ENCODE results near the gene PABPN1L. TPM values are rescaled to one million over a fixed set of nuclear protein-coding genes. Genes with fewer than 3 reads are reported as not detected.
A peak's percentile ranks its signal among the peaks of the same experiment; 100 is the strongest.

The PABPN1L gene
- total RNA-seq, 2 experiments from 2014 or later = not detected

DNA sequence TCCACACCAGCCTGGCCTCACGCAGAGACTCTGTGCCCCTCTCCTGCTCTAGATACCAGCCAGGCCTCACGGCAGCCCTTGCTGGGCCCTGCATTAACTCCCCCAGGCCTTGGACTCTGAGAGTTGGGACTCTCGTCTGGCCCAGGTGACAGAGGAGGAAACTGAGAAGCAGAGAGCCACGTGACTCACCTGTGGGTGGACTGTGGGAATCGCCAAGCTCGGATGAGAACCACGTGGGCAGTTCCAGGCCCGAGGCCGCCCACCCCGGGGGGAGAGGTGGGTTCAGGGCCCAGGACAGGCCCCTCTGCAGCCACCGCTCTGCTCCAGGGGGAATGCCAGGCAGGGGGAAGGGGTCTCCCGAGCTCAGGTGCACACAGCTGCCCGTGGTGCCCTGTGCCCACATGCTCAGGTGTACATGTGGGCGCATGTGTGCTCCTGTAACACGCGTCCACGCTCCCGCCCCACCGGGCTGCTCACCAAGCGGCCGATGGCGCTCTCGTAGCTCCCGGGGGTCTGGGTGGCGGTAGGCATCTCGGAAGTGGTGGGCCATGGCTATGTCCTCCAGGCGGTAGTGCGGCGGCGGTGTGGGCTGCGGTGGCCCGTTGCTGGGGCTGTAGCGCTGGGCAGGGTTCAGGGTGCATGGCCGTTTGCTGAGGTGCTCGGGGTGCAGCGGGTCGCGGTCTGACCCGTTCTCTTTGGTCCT, 18.3 kb upstream of the PABPN1L start:
- ChIA-PET POLR2A (no interaction called here), CTCF (interaction anchor here (0.7 kb wide), 1 partner anchor 21 kb away, joined by 3 read pairs; no protein-coding TSS in a partner anchor)
- DNase-seq = no peak

GRCh38 chr16:88883946-88884345, 17.5 kb upstream of the PABPN1L start:
- no peaks in the 10 kb centered on the region for H3K9me3 Mint-ChIP-seq
- CTCF ChIA-PET = no interaction called here
- no peak for DNase-seq
- no peaks in the 10 kb centered on the region for H3K36me3 Mint-ChIP-seq (ENCODE audit: low read depth)
- POLR2A ChIA-PET = no interaction called here
- H3K27ac Mint-ChIP-seq = no peak overlapping the region
- peaks cover 5% of the 10 kb centered on the region for H3K4me1 Mint-ChIP-seq
- H3K27me3 Mint-ChIP-seq = no peaks in the 10 kb centered on the region
- H3K4me3 Mint-ChIP-seq = no peak overlapping the region

More for the DNA sequence above, 18.3 kb upstream of the PABPN1L start:
- no peaks in the 10 kb centered on the region for H3K27me3 Mint-ChIP-seq
- H3K36me3 Mint-ChIP-seq (ENCODE audit: low read depth) = no peaks in the 10 kb centered on the region
- H3K4me1 Mint-ChIP-seq = peaks cover 5% of the 10 kb centered on the region
- no peak overlapping the region for H3K27ac Mint-ChIP-seq
- no peaks in the 10 kb centered on the region for H3K9me3 Mint-ChIP-seq
- H3K4me3 Mint-ChIP-seq = no peak overlapping the region

DNA sequence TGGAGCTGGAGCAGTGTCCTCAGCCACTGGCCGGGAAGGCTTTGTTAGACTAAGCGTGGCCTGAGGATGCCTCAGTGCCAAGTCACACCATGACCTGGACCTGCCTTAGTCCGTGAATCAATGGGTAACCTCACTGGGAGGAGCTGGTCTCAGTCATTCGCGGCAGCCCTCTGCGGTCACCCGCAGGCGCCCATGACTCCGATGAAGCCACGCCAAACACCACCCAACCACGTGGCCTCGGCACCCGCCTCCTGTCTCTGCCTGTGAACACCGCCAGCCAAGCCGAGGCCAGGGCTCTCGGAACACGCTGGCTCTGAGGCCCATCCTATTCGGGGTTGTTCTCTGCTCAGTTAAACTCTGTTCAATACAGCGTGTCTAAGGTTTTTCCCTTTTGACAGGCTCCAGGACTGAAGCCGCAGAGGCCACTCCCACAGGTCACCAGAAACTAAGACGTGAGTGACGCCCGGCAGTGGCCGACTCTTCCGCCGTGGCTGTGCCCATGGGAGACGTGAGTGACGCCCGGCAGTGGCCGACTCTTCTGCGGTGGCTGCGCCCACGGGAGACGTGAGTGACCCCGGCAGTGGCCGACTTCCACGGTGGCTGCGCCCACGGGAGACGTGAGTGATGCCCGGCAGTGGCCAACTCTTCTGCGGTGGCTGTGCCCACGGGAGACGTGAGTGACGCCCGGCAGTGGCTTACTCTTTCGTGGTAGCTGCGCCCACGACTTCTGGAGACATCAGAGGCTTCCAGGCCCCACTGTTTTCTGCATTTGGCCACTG, 16.8 kb upstream of the PABPN1L start:
- Mint-ChIP-seq H3K27me3 (no peaks in the 10 kb centered on the region), H3K4me3 (no peak overlapping the region), H3K9me3 (no peaks in the 10 kb centered on the region), H3K27ac (no peak overlapping the region), H3K36me3 (ENCODE audit: low read depth) (no peaks in the 10 kb centered on the region), H3K4me1 (peaks cover 5% of the 10 kb centered on the region)
- DNase-seq = no peak
- CTCF ChIA-PET = interaction anchor here (0.7 kb wide), 1 partner anchor 19 kb away, joined by 3 read pairs; no protein-coding TSS in a partner anchor
- POLR2A ChIA-PET = no interaction called here

DNA sequence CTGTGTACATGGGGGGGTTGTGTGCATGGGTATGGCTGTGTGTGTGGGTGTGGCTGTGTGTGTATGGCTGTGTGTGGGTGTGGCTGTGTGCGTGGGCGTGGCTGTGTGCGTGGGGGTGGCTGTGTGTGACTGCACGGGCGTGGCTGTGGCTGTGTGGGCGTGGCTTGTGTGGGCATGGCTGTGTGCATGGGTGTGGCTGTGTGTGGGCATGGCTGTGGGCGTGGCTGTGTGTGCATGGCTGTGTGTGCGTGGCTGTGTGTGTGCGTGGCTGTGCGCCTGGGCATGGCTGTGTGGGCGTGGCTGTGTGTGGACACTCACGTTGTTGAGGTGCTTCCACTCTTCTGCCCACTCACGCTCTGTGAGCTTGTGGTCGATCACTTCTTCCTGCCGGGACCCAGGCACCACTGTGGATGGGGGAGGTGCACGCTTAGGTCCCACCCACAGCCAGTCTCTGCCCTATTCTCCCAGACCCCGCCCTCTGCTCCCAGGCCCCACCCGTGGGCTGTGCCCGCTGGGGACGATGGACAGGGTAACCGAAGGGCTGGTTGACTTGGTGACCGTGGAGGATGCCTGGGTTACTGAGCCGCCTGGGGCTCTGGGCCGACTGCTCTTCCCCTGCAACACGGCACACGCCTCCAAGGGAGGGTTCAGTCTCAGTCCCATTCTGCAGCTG, 16.0 kb upstream of the PABPN1L start:
- CTCF ChIA-PET = interaction anchor here (0.6 to 1.2 kb wide), 4 partner anchors 9 to 316 kb away, joined by 3 to 4 read pairs (median 3); no protein-coding TSS in a partner anchor
- POLR2A ChIA-PET = no interaction called here
- Mint-ChIP-seq H3K4me1 (peaks cover 5% of the 10 kb centered on the region), H3K9me3 (no peaks in the 10 kb centered on the region), H3K27me3 (no peaks in the 10 kb centered on the region), H3K27ac (no peak overlapping the region), H3K4me3 (no peak overlapping the region), H3K36me3 (ENCODE audit: low read depth) (no peaks in the 10 kb centered on the region)
- peak; percentile 27 for DNase-seq

- Mint-ChIP-seq H3K4me3 (no peak overlapping the region), H3K27me3 (no peaks in the 10 kb centered on the region), H3K9me3 (no peaks in the 10 kb centered on the region), H3K27ac (no peak overlapping the region), H3K36me3 (ENCODE audit: low read depth) (no peaks in the 10 kb centered on the region), H3K4me1 (peaks cover 5% of the 10 kb centered on the region)
- DNase-seq = no peak
- ChIA-PET POLR2A (no interaction called here), CTCF (interaction anchor here (0.6 to 1.2 kb wide), 3 partner anchors 8 to 35 kb away, joined by 3 to 4 read pairs (median 3); no protein-coding TSS in a partner anchor)
Measured at GRCh38 chr16:88881675-88882357, 15.4 kb upstream of the PABPN1L start.

- Mint-ChIP-seq H3K36me3 (ENCODE audit: low read depth) (no peaks in the 10 kb centered on the region), H3K4me1 (peaks cover 5% of the 10 kb centered on the region), H3K4me3 (no peak overlapping the region), H3K27ac (no peak overlapping the region), H3K27me3 (no peaks in the 10 kb centered on the region), H3K9me3 (no peaks in the 10 kb centered on the region)
- no peak for DNase-seq
- ChIA-PET POLR2A (no interaction called here), CTCF (interaction anchor here (0.6 to 1.2 kb wide), 2 partner anchors 9 to 36 kb away, joined by 3 to 4 read pairs; no protein-coding TSS in a partner anchor)
Measured at GRCh38 chr16:88881007-88881615, 14.7 kb upstream of the PABPN1L start.

DNA sequence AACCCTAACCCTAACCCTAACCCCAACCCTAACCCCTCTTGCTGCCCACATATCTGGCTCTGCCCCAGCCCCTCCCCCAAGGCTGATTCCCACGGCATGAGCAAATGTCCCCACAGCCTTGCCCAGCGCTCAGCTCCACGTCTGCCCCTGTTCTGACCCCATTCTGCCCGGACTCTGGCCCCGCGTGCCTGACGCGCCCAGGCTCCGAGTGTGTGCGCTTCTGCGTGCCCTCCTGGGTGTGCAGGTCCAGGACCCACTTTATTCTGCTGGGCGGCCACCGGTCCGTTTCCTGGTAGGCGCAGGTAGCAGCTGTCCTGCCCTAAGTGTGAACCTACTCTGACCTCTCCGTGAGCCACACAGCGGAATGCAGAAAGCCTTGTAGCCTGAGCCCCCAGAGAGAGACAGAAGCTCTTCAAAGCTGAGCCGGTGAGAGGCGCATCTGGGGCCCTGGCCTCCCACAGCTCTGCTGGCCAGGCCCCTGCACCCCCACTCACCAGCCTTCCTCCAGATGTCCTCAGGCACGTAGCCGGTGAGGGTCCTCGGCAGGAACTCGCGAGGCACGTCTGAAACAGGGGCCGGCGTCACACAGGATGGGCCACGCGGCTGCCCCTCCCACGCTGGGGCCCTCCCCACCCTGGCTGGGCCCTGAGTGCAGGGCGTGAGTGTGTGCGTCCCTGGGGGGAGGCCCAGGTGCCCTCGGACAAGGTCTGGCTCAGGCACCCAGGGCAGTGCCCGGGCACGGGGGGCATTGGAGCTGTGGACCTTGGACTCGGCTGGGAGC, 14.0 kb upstream of the PABPN1L start:
- Mint-ChIP-seq H3K4me1 (peaks cover 5% of the 10 kb centered on the region), H3K9me3 (no peaks in the 10 kb centered on the region), H3K27ac (no peak overlapping the region), H3K36me3 (ENCODE audit: low read depth) (no peaks in the 10 kb centered on the region), H3K27me3 (no peaks in the 10 kb centered on the region), H3K4me3 (no peak overlapping the region)
- DNase-seq = no peak
- CTCF ChIA-PET = interaction anchor here (0.7 kb wide), 1 partner anchor 25 kb away, joined by 3 read pairs; no protein-coding TSS in a partner anchor
- POLR2A ChIA-PET = no interaction called here

DNA sequence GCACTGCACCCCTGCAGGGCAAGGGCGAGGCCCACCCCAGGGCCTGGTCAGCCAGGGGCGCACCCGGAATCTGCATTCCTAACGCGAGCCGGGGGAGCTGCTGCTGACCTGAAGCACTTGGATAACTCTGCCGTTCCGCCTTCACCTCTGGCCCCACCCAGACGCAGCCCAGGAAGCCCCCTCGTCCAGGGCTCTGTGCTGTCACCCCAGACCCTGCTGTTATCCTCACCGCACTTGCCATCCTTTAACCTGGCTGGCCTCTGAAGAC, 13.3 kb upstream of the PABPN1L start:
- Mint-ChIP-seq H3K9me3 (no peaks in the 10 kb centered on the region), H3K4me1 (peaks cover 5% of the 10 kb centered on the region), H3K27me3 (no peaks in the 10 kb centered on the region), H3K27ac (no peak overlapping the region), H3K4me3 (no peak overlapping the region), H3K36me3 (ENCODE audit: low read depth) (no peaks in the 10 kb centered on the region)
- DNase-seq = no peak
- ChIA-PET POLR2A (no interaction called here), CTCF (no interaction called here)

GRCh38 chr16:88878967-88879787, 12.7 kb upstream of the PABPN1L start:
- no peak overlapping the region for H3K4me3 Mint-ChIP-seq
- H3K36me3 Mint-ChIP-seq (ENCODE audit: low read depth) = no peaks in the 10 kb centered on the region
- no peaks in the 10 kb centered on the region for H3K9me3 Mint-ChIP-seq
- peaks cover 5% of the 10 kb centered on the region for H3K4me1 Mint-ChIP-seq
- ChIA-PET POLR2A (no interaction called here), CTCF (no interaction called here)
- DNase-seq = no peak
- H3K27ac Mint-ChIP-seq = no peak overlapping the region
- no peaks in the 10 kb centered on the region for H3K27me3 Mint-ChIP-seq

- DNase-seq = no peak
- ChIA-PET POLR2A (no interaction called here), CTCF (no interaction called here)
- Mint-ChIP-seq H3K27ac (no peak overlapping the region), H3K4me1 (peaks cover 5% of the 10 kb centered on the region), H3K4me3 (no peak overlapping the region), H3K36me3 (ENCODE audit: low read depth) (no peaks in the 10 kb centered on the region), H3K27me3 (no peaks in the 10 kb centered on the region), H3K9me3 (no peaks in the 10 kb centered on the region)
Measured at GRCh38 chr16:88878356-88878755, 11.9 kb upstream of the PABPN1L start.

GRCh38 chr16:88877564-88878289, 11.3 kb upstream of the PABPN1L start:
- Mint-ChIP-seq H3K9me3 (no peaks in the 10 kb centered on the region), H3K4me1 (peaks cover 5% of the 10 kb centered on the region), H3K27ac (no peak overlapping the region), H3K4me3 (no peak overlapping the region), H3K36me3 (ENCODE audit: low read depth) (no peaks in the 10 kb centered on the region), H3K27me3 (no peaks in the 10 kb centered on the region)
- no peak for DNase-seq
- POLR2A ChIA-PET = no interaction called here
- CTCF ChIA-PET = interaction anchor here (1.2 kb wide), 1 partner anchor 10 kb away, joined by 3 read pairs; no protein-coding TSS in a partner anchor
